Kidney (tissue), 14 donors: Measurements from ENCODE around the gene PPP1R18. TPM values are rescaled to one million over a fixed set of nuclear protein-coding genes. Genes with fewer than 3 reads are reported as not detected.
A peak's percentile ranks its signal among the peaks of the same experiment; 100 is the strongest.

Experiments used
- DNase-seq, 5 donors: peaks; one replicate each; pipeline ENCODE4 v3.0.0-alpha.2; 2013 to 2020
- FAIRE-seq: peaks from 2 replicates; lab custom pipeline; 2012; peaks lifted over from hg19 to GRCh38; lab: Jason Lieb, UNC
- H3K27ac ChIP-seq, 2 donors: one replicate each; pipeline ENCODE4 v1.7.0; 2013; ENCODE audit warnings: low read depth in 2 of 2, low read length in 2 of 2, inconsistent platforms in 1 of 2
- H3K27me3 ChIP-seq: one replicate; pipeline ENCODE4 v1.7.1; 2013; ENCODE audit warnings: low read length, inconsistent platforms; ENCODE audit not compliant: control insufficient read depth, insufficient read depth
- H3K36me3 ChIP-seq, 3 donors: one replicate each; pipeline versions ENCODE4 v1.7.0 to v1.7.1; 2013; ENCODE audit warnings: low read length in 3 of 3, control low read depth in 1 of 3, inconsistent platforms in 1 of 3; ENCODE audit not compliant: insufficient read depth in 3 of 3, control insufficient read depth in 2 of 3
- H3K4me1 ChIP-seq, 3 donors: one replicate each; pipeline versions ENCODE4 v1.7.0 to v1.7.1; 2013; ENCODE audit warnings: low read length in 3 of 3, inconsistent platforms in 1 of 3, low read depth in 1 of 3; ENCODE audit not compliant: control insufficient read depth in 2 of 3, insufficient read depth in 2 of 3
- H3K4me3 ChIP-seq, 3 donors: one replicate each; pipeline versions ENCODE4 v1.7.0 to v1.8.1; 2013; ENCODE audit warnings: low read length in 3 of 3, control low read depth in 1 of 3, inconsistent platforms in 1 of 3
- H3K9ac ChIP-seq, 3 donors: one replicate each; pipeline versions ENCODE4 v1.7.0 to v1.7.1; 2013; ENCODE audit warnings: low read length in 3 of 3, control low read depth in 1 of 3, inconsistent platforms in 1 of 3
- H3K9me3 ChIP-seq, 3 donors: one replicate each; pipeline versions ENCODE4 v1.7.0 to v1.7.1; 2013; ENCODE audit warnings: low read length in 3 of 3, control low read depth in 1 of 3, inconsistent platforms in 1 of 3; ENCODE audit not compliant: control insufficient read depth in 2 of 3, insufficient read depth in 1 of 3
- intact Hi-C: fragments of 100-400 bp; cut with DNase I; formaldehyde crosslinking; loops from one replicate; pipeline ENCODE4 v1.11.1; 2022
- polyA plus RNA-seq: library from polyadenylated mRNA; stranded (reverse); fragments of 350-450 nt; fragmentation: Illumina TruSeq; extraction: RNeasy Lipid Tissue Mini Kit (QIAGEN cat#74804); gene quantifications from one replicate; pipeline ENCODE4 v1.2.3, GENCODE V29; 2014; ENCODE audit warnings: low read depth, low replicate concordance; ENCODE audit not compliant: insufficient read depth
- total RNA-seq: library from RNA; stranded (reverse); fragmentation: NEBNext Ultra II Directional; extraction: Animal tissue kit (Norgen Biotek cat#: 25700); gene quantifications from one replicate; pipeline ENCODE4 v1.2.1, GENCODE V29; 2021
- TF ChIP-seq, protein P1 (sequence below): IDR thresholded peaks from 3 replicates; pipeline ENCODE4 v1.5.1; 2012; ENCODE audit warnings: mild to moderate bottlenecking, moderate library complexity, borderline replicate concordance; ENCODE audit not compliant: insufficient read depth; ENCODE audit errors: extremely low read depth
- donor health status: control.
- donor health status: control.
- donor health status: control.
- donor health status: control.
- donor health status: control.
- donor health status: DM: yes; HTN: yes; CAD: no.
- donor health status: Normal renal cell carcinoma (clear cell type).

Gene PPP1R18
- total and polyA plus RNA-seq, 2 donors from 2014 or later = 17.1 to 51.9 TPM

DNA sequence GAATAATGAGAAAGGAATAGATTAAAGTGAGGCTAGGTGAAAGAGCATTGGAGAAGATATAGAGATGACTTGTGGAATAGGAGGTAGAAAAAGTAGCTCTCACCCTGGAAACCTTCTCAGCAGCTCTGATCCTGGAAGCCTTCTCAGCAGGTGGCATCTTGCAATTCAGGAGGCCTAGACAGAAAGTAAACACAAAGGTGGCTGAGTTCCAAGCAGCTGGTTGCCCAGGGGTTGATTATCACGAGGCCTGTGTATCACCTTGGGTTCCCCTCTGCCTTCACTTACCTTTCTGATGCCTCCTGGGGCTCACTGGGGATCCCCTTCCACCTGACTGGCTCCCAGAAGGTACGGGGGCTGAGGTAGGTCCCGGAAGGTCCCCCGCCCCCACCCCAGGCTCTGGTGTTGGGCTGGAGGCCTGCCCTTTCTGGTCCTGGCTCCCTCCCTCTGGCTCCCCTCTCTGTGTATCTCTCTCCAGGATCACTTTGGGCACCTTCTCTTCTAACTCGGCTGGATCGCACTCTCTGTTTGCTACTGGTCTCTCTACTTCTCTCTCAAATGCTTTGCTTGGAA is 20.9 kb upstream of the PPP1R18 start:
- H3K36me3 ChIP-seq = peaks cover 4 to 25% (median 8%) of the 10 kb centered on the region in 3 donors
- H3K9me3 ChIP-seq = no peaks in the 10 kb centered on the region
- H3K9ac ChIP-seq = no peak overlapping the region
- DNase-seq (peak in 1 of 5 donors; percentile 25), FAIRE-seq (no peak)
- H3K4me1 ChIP-seq = peaks cover 0 to 18% (median 7%) of the 10 kb centered on the region in 3 donors
- intact Hi-C loops = no loop called here
- H3K27ac ChIP-seq = no peak overlapping the region
- H3K27me3 ChIP-seq = no peaks in the 10 kb centered on the region
- no peak overlapping the region for H3K4me3 ChIP-seq
- TF ChIP-seq, protein P1, sequence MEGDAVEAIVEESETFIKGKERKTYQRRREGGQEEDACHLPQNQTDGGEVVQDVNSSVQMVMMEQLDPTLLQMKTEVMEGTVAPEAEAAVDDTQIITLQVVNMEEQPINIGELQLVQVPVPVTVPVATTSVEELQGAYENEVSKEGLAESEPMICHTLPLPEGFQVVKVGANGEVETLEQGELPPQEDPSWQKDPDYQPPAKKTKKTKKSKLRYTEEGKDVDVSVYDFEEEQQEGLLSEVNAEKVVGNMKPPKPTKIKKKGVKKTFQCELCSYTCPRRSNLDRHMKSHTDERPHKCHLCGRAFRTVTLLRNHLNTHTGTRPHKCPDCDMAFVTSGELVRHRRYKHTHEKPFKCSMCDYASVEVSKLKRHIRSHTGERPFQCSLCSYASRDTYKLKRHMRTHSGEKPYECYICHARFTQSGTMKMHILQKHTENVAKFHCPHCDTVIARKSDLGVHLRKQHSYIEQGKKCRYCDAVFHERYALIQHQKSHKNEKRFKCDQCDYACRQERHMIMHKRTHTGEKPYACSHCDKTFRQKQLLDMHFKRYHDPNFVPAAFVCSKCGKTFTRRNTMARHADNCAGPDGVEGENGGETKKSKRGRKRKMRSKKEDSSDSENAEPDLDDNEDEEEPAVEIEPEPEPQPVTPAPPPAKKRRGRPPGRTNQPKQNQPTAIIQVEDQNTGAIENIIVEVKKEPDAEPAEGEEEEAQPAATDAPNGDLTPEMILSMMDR = no peak

DNA sequence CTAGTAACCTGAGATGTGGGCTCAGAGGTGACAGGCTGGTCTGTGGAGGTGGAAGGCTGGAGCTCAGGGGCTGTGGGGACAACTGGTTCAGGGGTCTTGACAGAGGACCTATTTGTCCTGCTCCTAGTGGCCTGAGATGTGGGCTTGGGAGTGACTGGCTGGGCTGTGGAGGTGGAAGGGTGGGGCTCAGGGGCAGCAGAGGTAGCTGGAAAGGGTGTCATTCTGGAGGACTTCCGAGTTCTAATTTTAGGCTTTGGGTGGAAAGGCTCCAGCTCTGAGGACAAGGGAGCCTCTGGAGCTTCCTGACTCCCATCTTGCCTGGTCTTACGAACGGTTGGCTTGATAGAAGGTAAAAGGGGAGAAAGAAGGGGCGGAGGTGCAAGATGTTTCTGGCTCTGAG is 19.2 kb upstream of the PPP1R18 start:
- intact Hi-C loops = no loop called here
- Histone ChIP-seq H3K4me3 (no peak overlapping the region), H3K9ac (no peak overlapping the region), H3K27me3 (no peaks in the 10 kb centered on the region), H3K9me3 (no peaks in the 10 kb centered on the region), H3K27ac (no peak overlapping the region), H3K4me1 (peaks cover 0 to 18% (median 7%) of the 10 kb centered on the region in 3 donors), H3K36me3 (peaks cover 0 to 13% (median 0%) of the 10 kb centered on the region in 3 donors)
- FAIRE-seq (no peak), DNase-seq (peak in 1 of 5 donors; percentile 20)
- TF ChIP-seq, protein P1 = no peak

DNA sequence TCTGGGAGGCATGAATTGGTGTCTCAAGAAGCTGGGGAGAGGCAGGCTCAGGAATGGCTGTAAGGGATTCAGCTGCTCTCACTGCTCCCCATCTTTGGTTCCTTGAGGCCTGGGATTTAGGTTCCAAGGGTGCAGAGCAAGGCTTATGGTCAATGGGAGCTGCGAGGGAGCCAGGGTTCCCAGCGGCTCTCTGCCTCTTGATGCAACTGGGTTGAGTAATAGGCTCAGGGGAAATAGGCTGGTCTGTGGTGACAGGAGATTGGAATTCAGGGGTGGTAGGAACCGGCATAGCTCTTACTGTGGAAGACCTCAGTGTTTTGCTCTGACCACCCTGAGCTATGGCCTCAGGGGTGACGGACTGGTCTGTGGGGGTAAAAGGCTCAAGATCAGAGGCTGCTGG is 17.4 kb upstream of the PPP1R18 start:
- Histone ChIP-seq H3K4me1 (peaks cover 0 to 7% (median 3%) of the 10 kb centered on the region in 3 donors), H3K9me3 (no peaks in the 10 kb centered on the region), H3K27me3 (no peaks in the 10 kb centered on the region), H3K9ac (no peak overlapping the region), H3K27ac (no peak overlapping the region), H3K4me3 (no peak overlapping the region), H3K36me3 (peaks cover 0 to 6% (median 0%) of the 10 kb centered on the region in 3 donors)
- intact Hi-C loops = no loop called here
- DNase-seq = peak in 1 of 5 donors; percentile 10
- FAIRE-seq = no peak
- TF ChIP-seq, protein P1 = no peak
